Calu3 (cell line): Measurements from ENCODE around the gene PNLDC1. TPM values are rescaled to one million over a fixed set of nuclear protein-coding genes. Genes with fewer than 3 reads are reported as not detected.

ENCODE experiments used
- BruUV-seq: library from RNA; stranded (reverse); fragments of 400-500 nt; replicated peaks from 2 replicates; lab custom pipeline; 2021; lab: Mats Ljungman, UMichigan
- CTCF ChIA-PET: fragments of 300-600 bp; sonication (Branson Sonifier 250); formaldehyde crosslinking; loops from one replicate; lab custom pipeline; 2022; ENCODE audit warnings: antibody characterized with exemption; lab: Charles Lee
- DNase-seq: peaks from one replicate; pipeline ENCODE4 v3.0.0; 2022
- H3K27ac Mint-ChIP-seq: one replicate; pipeline ENCODE4 v1.8.0; 2022; ENCODE audit warnings: mixed read lengths; ENCODE audit not compliant: unreplicated experiment
- H3K27me3 Mint-ChIP-seq: one replicate; pipeline ENCODE4 v1.8.0; 2022; ENCODE audit warnings: mixed read lengths; ENCODE audit not compliant: unreplicated experiment
- H3K36me3 Mint-ChIP-seq: one replicate; pipeline ENCODE4 v1.8.0; 2022; ENCODE audit warnings: mild to moderate bottlenecking, moderate library complexity, mixed read lengths; ENCODE audit not compliant: insufficient read depth, unreplicated experiment
- H3K4me1 Mint-ChIP-seq: one replicate; pipeline ENCODE4 v1.8.0; 2022; ENCODE audit warnings: mild to moderate bottlenecking, low read depth, mixed read lengths; ENCODE audit not compliant: unreplicated experiment
- H3K4me3 Mint-ChIP-seq: one replicate; pipeline ENCODE4 v1.8.0; 2022; ENCODE audit warnings: mild to moderate bottlenecking, low read depth, moderate library complexity, mixed read lengths; ENCODE audit not compliant: unreplicated experiment
- H3K9me3 Mint-ChIP-seq: one replicate; pipeline ENCODE4 v1.8.0; 2022; ENCODE audit warnings: low read depth, mixed read lengths; ENCODE audit not compliant: unreplicated experiment
- CTCF ChIP-seq: fragments of 200-600 bp; IDR thresholded peaks from one replicate; pipeline ENCODE4 v1.8.0; 2022; ENCODE audit warnings: antibody characterized with exemption; ENCODE audit not compliant: unreplicated experiment
- intact Hi-C: fragments of 100-400 bp; cut with micrococcal nuclease; formaldehyde crosslinking; loops from one replicate; pipeline ENCODE4 v1.10.0; 2022; ENCODE audit not compliant: unreplicated experiment
- total RNA-seq: library from RNA; stranded (reverse); gene quantifications from 2 replicates; pipeline ENCODE4 v1.2.3, GENCODE V29; 2022

PNLDC1 gene
- total RNA-seq, 1 experiment from 2014 or later, result 0.52 TPM

- H3K4me3 Mint-ChIP-seq, result no peak overlapping the region
- peak overlapping the region; percentile 57 for H3K27ac Mint-ChIP-seq
- no peaks in the 10 kb centered on the region for H3K9me3 Mint-ChIP-seq
- no peaks in the 10 kb centered on the region for H3K27me3 Mint-ChIP-seq
- intact Hi-C loops, result no loop called here
- BruUV-seq, result no TSS peak
- H3K4me1 Mint-ChIP-seq, result peaks cover 27% of the 10 kb centered on the region
- DNase-seq, result no peak
- CTCF ChIA-PET, result no interaction called here
- no peak for TF ChIP-seq CTCF
- H3K36me3 Mint-ChIP-seq, result peaks cover 77% of the 10 kb centered on the region
Observed at GRCh38 chr6:159778131-159778530, 21.9 kb upstream of the PNLDC1 start.

GRCh38 chr6:159778542-159779103 is 21.5 kb upstream of the PNLDC1 start:
- Mint-ChIP-seq H3K4me1 (peaks cover 31% of the 10 kb centered on the region), H3K4me3 (no peak overlapping the region), H3K36me3 (peaks cover 82% of the 10 kb centered on the region), H3K27me3 (no peaks in the 10 kb centered on the region), H3K9me3 (no peaks in the 10 kb centered on the region), H3K27ac (peak overlapping the region; percentile 57)
- intact Hi-C loops, result no loop called here
- DNase-seq, result no peak
- CTCF ChIA-PET, result no interaction called here
- TSS peak; percentile 75 for BruUV-seq
- no peak for TF ChIP-seq CTCF

GRCh38 chr6:159788276-159788675 is 11.8 kb upstream of the PNLDC1 start:
- H3K4me1 Mint-ChIP-seq, result peaks cover 45% of the 10 kb centered on the region
- DNase-seq, result no peak
- intact Hi-C loops, result loop anchor here (5.0 kb wide), 4 partner anchors 61 to 154 kb away; partner anchors contain the start of genes SOD2 and WTAP
- TF ChIP-seq CTCF, result no peak
- BruUV-seq, result TSS peak; percentile 24
- H3K4me3 Mint-ChIP-seq, result peak overlapping the region; percentile 86
- peaks cover 93% of the 10 kb centered on the region for H3K36me3 Mint-ChIP-seq
- H3K27me3 Mint-ChIP-seq, result no peaks in the 10 kb centered on the region
- no peaks in the 10 kb centered on the region for H3K9me3 Mint-ChIP-seq
- peak overlapping the region; percentile 98 for H3K27ac Mint-ChIP-seq
- CTCF ChIA-PET, result interaction anchor here (1.5 to 2.4 kb wide), 3 partner anchors 62 to 95 kb away, joined by 3 to 16 read pairs (median 9); partner anchors contain the start of gene WTAP

- intact Hi-C loops, result loop anchor here (5.0 kb wide), 4 partner anchors 62 to 153 kb away; partner anchors contain the start of genes SOD2 and WTAP
- Mint-ChIP-seq H3K4me3 (peak overlapping the region; percentile 86), H3K9me3 (no peaks in the 10 kb centered on the region), H3K27me3 (no peaks in the 10 kb centered on the region), H3K27ac (peak overlapping the region; percentile 98), H3K36me3 (peaks cover 92% of the 10 kb centered on the region), H3K4me1 (peaks cover 43% of the 10 kb centered on the region)
- DNase-seq, result peak; percentile 25
- TF ChIP-seq CTCF, result no peak
- BruUV-seq, result no TSS peak
- CTCF ChIA-PET, result interaction anchor here (1.5 to 2.4 kb wide), 3 partner anchors 63 to 95 kb away, joined by 3 to 16 read pairs (median 9); partner anchors contain the start of gene WTAP
Observed at GRCh38 chr6:159788753-159789376, 11.2 kb upstream of the PNLDC1 start.
